Stimulated activated CD4-positive, alpha-beta T cell treated with anti-CD3 and anti-CD28 coated beads, Interleukin-15, amount 100 ng/mL, for 48 hours (primary cell): ENCODE measurements around the gene MFSD6.
A peak's percentile ranks its signal among the peaks of the same experiment; 100 is the strongest.
"Not testable (repeated sequence)": the region's sequence is repeated elsewhere in the genome, so short reads cannot be mapped to it uniquely, and the experiment has no call there.

ENCODE experiments used
- DNase-seq, 2 donors: peaks; one replicate each; pipeline ENCODE4 v3.0.0-alpha.2; 2020; ENCODE audit warnings: low read depth in 2 of 2

The MFSD6 gene

DNA sequence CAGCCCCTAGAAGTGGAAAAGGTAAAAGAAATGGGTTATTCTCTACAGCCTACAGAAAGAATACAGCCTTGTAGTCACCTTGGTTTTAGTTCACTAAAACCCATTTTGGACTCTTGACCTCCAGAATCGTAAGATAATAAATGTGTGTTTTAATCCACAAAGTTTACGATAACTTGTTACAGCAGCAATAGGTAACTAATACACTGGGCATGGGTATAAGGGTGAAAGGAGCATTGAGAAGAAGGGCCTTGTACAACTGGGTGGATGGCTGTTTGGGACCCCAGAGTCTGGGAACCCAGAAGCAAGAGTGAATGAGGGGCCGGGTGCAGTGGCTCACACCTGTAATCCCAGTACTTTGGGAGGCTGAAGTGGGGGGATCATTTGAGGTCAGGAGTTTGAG lies 2.2 kb upstream of the MFSD6 start:
- no peak for DNase-seq

DNA sequence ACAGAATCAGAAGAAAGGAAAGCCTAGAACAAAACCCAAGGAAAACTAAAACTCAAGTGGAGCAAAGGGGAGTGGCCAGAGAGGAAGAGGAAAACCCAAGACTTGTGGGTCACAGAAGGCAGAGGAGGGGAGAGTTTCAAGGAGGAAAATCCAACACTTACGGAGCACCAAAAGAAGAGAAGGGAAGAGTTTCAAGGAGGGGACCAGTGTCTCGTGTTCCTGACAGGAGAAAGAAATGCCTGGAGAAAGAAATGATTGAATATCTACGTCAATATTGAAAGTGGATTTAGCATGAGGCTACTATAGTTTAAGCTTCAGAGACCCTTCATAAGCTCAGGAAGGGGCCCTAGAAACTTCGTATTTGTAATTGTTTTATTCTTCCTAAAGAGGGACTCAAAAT lies 1.4 kb upstream of the MFSD6 start:
- DNase-seq, result no peak

DNA sequence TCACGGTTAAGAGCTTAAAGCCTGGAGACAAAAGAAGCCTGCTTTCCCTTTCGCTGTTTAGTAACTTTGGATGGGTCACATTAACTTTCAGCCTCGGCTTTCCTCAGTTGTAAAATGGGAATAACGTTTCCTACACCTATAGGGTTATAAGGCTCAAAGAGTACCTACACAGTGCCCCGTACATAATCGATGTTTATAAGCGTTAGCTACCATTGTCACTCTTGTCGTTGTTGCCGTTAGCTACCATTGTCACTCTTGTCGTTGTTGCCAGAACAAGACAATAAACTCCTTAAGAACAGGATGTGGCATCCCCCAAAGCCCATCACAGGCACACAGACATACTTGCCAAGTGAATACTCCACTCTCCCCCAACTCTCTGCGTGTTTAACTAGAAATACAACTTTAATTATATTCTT lies 901 bp upstream of the MFSD6 start:
- DNase-seq, result no peak

DNA sequence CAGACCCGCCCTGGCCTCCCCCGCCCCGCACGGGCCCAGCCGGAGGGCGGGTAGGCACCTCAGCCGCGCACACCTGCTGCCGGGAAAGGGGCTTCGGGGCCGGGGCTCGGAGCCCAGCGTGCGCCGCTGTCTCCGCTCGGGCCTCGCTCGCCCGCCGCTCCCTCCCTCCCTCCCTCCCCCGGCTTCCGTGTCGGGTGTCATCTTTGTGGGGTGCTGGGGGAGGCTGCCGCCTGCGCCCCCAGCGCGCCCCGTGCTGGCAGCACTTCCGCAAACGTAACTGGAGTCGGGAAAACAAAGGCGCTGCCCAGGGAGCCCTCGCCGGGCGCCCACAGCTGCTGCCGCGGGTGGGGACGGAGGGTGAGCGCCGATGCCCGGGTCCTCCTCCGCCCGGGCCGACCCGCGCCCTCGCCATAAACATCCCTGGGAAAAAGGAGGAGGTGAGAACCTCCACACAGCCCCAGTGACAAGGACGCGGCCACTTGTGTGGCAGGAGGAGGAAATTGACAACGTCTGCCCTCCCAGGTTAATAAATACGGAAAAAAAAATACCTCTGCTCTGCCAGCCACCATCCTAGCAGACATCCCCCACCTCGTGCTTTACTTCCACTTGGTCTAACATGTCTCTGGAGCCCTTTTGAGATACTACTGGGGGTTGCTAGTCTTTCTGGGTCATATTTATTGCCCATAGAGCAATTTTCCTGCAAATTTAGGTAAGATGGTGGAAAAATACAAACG lies 550 bp downstream of the MFSD6 start:
- peak; percentile 42 to 60 for DNase-seq

DNA sequence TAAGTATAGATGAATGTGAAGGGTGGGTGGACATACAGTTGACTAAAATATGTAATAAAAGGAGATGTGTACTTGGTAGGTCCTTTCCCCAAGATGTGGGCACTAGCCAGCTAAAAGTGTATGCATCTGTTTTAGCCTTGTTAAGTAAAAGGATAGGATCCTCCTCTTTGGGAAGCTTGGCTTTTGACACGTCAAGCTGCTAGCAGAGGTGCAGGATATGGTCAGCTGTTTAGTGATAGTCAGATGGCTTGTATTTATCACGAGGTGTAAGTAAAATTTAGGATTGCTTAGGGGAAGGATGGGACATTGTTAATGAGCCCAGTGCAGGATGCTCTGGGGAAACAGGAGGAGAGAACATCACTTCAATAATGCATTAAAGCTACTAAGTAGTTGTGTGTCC lies 1.5 kb downstream of the MFSD6 start:
- no peak for DNase-seq

DNA sequence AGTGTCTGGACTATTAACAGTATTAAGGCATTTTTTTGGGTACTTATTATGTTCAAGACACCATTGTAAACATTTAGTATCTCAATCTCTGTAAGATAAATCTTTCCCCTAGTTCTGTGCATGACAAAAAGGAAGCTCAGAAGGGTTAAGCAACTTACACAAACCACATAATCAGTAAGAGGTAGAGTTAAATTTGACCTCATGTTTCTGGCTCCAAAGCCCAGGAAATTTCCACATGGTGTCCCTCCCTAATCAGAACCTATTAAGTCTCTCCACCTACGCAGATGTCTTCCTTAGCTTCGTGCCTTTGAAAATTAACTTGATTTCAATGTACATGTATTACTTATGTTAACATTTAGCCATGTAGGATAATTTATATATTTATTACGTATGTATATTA lies 2.0 kb downstream of the MFSD6 start:
- no peak for DNase-seq

DNA sequence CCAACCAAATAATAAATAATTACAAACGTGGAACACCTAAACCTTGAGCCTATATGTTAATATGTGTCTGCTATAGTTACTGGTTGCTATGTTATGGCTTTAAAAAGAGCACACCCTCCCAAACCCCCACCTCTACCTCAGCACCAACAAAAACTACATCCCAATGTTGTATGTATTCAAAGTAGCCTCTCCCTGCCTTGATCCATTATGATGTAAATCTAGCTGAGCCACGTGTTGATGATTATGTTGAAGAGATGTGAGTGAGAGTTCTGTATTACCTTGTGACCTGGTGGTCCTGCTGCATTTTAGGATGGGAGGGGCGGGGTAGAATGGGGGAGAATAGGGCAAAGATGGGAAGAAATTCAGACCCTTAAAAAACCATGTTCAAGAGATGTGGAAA lies 4.8 kb downstream of the MFSD6 start:
- DNase-seq, result no peak

DNA sequence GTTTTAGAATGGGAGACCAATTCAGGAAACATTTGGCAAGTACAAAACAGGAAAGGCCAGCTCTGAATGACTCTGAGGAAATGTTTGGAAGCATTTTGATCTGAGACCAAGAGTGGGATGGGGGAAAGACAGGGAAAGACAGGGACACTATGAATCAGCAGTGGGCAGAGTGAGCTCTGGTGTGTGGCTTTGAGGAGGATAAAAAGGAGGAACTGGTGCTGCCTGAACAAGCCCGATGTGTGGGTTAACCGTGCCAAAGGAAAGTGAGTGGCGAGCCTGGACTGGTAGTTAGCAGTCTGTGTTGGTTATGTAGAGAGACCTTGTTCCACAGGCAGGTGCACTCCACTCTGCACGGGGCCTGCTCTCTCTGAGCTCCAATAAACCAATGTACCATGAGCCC lies 5.3 kb downstream of the MFSD6 start:
- no peak for DNase-seq

DNA sequence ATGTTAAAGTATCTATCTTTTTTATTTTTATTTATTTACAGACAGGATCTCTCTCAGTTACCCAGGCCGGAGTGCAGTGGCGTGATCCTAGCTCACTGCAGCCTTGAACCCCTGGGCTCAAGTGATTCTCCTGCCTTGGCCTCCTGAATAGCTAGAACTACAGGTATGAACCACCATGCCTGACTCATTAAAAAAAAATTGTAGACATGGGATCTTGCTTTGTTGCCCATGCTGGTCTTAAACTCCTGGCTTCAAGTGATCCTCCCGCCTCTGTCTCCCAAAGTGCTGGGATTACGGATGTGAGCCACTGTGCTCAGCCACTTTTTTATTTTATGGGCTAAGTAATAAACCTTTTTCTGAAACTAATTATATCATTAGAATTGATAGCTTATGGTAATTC lies 7.1 kb downstream of the MFSD6 start:
- DNase-seq, result no peak

DNA sequence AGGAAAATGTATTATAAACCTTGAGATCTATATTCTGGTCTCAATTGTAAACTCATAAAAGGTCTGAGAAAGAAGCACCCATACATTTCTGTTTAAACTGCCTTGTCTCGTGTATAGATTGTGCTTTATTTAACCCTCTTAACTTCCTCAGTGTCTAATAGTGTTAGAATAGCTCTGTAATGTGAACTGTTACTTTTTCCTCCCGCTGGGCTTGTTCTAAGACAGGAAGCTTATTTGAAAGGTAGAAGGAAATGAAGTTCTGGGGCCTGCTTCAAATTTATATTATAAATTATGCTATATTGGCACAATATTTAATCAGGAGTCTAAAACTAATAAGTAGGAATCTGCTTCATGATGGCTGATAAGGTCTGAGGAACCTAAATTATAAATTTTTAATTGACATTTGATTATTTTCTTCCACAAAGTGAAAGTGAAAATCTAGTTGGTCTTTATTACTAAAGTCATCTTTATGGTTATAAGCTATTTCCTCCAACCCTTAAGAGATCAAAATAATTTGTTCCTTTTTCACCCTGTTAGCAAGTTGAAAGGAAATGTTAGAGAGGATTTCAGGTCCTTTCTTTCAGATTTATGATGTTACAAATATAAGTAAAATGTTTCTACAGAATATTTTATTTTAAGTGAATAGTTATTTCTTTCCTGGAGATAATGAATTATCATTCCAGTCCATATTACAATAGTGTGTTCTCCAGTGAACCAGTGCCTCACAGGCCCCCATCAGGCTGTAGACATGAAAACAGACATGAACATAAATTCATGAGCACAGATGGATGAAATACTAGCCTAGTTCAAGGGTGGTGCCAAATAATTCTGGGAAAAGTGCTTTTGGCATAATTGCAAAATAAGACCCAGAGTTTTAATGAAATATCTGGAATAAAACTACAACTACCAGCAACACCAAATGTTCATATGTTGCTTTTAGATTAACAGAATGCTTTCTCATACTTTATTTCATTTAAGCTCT lies 7.9 kb downstream of the MFSD6 start:
- no peak for DNase-seq

DNA sequence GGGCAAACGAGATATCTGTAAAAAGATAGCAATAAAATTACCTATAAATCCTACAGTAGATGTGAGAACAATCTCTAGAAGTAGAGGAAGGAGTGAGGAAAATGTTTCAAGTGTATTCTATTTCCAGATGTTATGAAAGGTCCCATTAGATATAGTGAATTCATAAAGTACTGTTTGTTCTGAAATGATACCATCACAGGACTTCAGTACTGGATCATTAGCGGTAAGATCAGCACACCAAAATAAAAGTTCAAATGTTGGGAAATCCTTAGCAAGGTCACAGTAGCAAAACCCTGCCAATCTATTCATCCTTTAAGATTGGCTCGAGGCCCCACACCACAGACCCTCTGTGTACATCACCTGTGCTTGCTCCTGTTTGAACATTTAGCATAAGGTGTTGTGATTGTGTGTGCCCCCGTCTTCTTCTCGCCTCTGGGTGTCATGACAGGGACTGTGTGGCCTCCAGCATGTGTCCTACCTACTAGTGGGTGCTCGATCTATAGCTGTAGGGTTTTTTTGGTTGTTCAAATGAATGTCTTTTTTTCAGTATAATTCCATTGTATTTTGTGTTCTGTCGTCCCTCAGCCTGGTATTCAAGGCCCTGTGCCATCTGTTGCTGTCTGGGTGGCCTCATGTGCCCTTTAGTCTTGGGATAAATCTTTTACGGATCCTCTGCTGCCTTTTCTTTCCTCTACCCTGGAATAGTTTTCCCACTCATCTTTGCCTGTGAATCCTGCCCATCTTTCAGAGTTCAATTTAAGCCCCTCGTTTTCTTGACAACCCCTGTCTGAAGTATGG lies 9.1 kb downstream of the MFSD6 start:
- DNase-seq, result no peak

DNA sequence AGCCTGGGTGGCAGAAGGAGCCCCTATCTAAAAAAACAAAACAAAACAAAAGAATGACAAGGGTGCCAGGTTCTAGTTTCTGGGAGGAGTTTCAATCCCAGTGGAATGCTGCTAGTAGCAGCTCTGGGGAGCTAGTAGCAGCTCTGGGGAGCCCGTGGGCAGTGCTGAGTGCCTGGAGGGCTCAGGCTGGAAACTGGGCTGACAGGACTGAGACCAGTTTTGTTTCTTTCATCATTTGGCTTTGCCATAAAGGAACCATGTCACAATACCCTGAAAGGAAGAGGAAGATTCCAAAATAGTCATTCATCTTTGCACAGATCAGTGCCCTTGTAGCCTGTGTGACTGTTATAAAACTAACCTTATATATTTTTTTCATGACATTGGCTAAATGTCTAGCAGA lies 10.6 kb downstream of the MFSD6 start:
- no peak for DNase-seq

DNA sequence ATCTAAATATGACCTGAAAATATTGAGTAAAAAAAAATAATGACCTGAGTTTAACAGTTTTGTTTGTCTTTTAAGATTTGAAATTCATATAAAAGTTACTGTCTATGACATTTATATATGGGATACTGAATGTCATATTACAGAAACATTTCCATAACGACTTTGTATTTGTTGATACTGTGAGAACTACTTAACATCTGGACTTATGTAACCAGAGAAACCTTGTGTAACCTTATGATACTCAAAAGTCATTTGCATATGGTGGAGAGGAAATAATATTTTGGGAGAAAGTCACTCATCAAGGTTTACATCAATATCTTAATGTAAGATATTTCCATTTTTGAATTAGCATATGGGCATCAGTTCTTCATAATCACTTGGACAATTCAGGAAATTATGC lies 12.6 kb downstream of the MFSD6 start:
- no peak for DNase-seq

DNA sequence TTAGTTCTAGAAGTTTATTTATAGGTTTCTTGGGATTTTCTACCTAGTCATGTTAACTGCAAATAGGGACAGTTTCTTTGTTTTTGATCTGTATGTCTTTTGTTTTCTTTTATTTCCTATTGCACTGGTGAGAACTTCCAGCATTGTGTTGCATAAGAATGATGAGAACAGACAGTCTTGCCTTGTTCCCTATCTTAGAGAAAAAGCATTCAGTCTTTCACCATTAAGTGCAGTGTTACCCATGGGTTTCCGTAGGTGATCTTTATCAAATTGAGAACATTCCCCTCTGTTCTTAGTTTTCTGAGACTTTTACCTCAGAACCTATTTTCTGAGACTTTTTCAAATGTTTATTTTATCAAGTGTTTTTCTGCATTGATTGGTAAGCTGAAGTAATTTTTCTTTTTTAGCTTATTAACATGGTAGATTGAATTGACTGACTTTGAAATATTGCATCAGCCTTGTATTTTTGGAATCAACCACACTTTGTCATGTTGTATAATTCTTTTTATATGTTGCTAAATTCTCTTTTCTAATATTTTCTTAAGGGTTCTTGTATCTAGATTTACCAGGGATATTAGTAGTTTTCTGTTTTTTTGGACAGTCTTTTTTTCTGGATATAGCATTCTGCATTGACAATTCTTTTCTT lies 17.2 kb downstream of the MFSD6 start:
- DNase-seq, result no peak

DNA sequence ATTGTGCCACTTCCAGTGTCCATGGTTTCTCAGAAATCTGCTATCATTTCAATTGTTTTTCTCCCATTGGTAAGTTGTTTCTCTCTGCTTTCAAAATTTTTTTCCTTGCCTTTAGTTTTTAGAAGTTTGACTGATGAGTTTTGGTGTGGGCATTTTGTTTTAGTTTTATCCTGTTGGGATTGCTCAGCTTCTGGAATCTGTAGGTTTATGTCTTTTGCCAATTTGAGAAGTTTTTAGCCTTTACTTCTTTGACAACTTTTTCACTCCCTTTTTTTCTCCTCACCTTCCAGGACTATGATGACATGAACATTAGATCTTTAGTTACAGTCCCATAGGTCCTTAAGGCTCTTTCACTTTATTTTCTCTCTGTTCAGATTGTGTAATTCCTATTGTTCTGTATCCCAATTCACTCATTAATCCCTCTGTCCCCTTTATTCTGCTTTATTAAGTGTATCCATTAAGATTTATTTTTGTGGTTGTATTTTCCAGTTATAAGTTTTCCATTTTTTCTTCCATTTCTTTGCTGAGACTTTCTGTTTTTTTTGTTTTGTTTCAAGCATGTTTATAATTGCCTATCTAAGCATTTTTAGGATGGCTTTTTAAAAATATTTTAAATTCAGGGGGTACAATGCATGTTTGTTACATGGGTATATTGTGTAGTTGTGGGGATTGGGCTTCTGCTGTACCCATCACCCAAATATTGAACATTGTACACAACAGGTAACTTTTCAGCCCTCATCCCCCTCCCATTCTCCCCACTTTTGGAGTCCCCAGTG lies 17.9 kb downstream of the MFSD6 start:
- no peak for DNase-seq

DNA sequence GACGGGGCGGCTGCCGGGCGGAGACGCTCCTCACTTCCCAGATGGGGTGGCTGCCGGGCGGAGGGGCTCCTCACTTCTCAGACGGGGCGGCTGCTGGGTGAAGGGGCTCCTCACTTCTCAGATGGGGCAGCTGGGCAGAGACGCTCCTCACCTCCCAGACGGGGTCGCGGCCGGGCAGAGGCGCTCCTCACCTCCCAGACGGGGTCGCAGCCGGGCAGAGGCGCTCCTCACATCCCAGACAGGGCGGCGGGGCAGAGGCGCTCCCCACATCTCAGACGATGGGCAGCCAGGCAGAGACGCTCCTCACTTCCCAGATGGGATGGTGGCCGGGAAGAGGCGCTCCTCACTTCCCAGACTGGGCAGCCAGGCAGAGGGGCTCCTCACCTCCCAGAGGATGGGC lies 22.7 kb downstream of the MFSD6 start:
- DNase-seq, result not testable (repeated sequence)

DNA sequence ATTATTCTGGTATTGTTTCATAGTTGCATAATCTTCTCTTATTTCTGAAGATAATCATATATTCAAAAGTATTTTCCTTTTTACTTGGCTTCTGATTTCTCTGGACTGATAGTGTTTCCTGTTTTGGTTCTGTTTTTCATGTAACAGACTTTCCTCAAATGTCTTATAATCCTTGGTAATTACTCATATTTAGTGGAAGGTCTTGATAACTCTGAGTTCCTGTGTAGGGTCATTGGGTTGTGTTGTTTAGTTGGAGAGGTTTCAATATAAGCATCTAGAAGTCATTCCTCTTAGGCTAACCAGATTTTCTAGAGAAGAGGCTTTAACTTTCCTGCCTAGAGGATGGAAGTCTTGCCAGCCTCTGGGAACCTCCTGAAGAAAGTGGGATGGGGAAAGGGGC lies 23.8 kb downstream of the MFSD6 start:
- DNase-seq, result no peak

DNA sequence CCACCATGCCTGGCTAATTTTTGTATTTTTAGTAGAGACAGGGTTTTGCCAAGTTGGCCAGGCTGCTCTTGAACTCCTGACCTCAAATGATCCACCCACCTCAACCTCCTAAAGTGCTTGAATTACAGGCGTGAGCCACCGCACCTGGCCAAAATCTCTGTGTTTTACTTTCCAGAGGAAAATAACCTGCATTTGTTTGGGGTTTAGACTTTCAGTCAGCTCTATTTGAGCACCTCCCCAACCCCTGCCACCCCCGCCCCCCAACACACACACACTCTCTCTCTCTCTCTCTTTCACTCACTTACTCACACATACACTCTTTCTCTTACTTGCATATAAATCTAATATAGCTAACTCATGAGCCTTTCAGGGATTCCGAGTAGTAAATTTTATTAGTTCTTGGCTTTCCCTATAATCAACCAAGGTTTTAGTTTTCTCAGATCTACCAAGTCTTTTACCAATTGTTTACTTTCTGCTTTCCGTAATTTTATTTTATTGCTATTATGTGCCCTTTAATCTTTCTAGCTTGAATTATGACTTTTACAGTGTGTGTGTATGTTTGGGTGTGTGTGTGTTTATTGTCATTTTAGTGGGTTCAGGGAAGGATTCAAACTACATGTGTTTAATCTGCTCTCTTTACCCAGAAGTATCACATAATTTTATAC lies 24.5 kb downstream of the MFSD6 start:
- DNase-seq, result no peak

DNA sequence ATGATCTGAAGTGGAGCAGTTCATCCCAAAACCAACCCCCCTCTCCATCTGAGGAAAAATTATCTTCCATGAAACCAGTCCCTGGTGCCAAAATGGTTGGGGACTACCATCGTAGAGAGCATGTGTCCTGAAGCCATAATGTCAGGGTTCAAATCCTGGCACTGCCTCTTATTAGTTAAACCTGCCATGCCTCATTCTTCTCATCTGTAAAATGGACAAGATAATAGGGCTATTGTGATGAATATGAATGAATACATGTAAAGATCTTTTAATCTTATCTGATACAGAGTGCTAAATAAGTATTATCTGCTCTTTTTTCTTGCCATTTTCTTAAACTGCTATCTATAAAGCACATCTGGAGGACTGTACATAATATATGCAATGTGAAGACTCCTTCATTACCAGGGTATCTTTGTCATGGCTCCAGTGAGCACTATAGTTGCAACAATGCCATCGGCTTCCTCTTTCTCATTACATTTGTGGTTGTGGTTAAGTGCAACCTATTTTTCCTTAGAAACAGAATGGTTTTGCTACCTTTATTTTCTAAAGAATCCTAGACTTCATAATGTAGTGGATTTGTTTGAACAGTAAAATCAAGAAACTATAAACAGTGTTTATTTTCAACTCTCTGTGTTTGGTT lies 27.0 kb downstream of the MFSD6 start:
- no peak for DNase-seq

DNA sequence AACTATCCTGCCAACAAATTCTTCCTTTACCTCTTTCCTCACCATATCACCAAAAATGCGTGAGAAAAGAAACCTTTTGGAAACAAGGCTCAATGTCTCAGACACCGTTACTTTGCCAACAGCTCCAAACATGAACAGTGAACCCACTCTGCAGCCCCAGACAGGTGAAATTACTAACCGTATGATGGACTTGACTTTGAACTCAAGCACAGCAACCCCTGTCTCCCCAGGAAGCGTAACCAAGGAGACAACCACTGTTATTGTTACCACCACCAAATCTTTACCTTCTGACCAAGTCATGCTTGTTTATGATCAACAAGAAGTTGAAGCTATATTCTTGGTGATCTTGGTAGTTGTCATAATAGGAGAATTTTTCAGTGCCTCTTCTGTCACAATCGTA lies 28.4 kb downstream of the MFSD6 start:
- DNase-seq, result no peak
